GM18858 (cell line): ENCODE measurements around the gene MAPK13.
"Not testable (repeated sequence)": the region's sequence is repeated elsewhere in the genome, so short reads cannot be mapped to it uniquely, and the experiment has no call there.

Source experiments
- ATAC-seq: cut with Tn5 transposase; IDR thresholded peaks from one replicate; pipeline ENCODE4 v1.9.1; 2021; ENCODE audit not compliant: unreplicated experiment

The MAPK13 gene

DNA sequence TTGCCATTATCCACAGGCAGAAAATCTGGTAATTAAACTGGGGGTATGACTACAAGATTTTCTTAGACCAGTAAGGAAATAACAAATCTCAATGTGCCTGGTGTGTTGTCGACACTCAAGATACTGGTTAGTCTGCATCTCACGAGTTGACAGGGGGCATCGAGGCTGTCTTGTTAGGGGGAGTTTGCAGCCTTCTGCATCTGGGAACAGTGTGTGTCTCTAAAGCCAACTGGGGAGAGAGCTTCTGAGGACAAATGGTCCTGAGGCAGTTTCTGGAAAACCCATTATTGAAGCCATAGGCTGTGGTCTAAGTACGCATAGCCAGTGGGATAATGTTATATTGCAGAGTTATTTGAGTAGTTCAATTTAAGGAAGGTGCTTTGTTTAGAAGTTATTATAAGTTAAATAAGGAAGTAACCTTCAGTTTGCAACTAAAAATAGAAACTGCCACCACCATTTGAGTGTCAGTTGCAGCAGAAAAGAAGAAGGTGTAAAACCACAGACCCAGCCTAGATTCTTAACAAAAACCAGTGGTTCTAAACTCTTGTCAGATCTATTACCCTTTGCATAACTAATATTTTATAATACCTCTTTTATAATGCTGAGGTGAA lies 15.4 kb upstream of the MAPK13 start:
- no peak for ATAC-seq

DNA sequence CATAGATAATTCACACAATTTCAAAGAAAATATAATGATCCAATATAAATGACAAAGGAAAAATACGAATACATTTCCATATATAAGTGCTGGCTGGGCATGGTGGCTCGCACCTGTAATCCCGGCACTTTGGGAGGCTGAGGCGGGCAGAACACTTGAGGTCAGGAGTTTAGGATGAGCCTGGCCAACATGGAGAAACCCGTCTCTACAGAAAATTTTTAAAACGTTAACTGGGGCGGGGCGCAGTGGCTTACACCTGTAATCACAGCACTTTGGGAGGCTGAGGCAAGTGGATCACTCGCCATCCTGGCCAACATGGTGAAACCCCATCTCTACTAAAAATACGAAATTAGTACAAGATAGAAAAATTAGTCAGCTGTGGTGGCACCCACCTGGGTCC lies 14.9 kb upstream of the MAPK13 start:
- no peak for ATAC-seq

GRCh38 chr6:36116066-36116864 lies 14.0 kb upstream of the MAPK13 start:
- ATAC-seq: no peak

DNA sequence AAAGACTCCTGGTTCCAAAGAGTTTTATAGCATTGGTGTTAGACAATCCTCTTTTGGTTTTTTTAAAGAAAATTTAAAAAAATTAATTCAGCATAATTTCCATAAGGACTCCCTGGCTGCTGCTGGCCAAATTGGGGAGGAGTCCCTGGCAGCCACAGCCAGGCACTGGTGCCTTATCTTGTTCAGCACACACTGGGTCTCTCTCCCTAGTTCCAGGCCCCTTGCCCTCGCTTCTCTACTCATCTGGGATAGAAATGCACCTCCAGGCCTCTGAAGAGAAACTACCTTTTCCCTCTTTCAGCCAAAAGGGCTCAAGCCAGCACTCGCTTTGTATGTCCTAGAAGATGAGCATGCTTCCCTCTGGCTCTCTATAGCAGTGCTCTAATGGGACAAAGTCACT lies 13.4 kb upstream of the MAPK13 start:
- no peak for ATAC-seq

- ATAC-seq: no peak
Observed at GRCh38 chr6:36117658-36118549, 12.4 kb upstream of the MAPK13 start.

- ATAC-seq: no peak
Observed at GRCh38 chr6:36118550-36119107, 11.7 kb upstream of the MAPK13 start.

DNA sequence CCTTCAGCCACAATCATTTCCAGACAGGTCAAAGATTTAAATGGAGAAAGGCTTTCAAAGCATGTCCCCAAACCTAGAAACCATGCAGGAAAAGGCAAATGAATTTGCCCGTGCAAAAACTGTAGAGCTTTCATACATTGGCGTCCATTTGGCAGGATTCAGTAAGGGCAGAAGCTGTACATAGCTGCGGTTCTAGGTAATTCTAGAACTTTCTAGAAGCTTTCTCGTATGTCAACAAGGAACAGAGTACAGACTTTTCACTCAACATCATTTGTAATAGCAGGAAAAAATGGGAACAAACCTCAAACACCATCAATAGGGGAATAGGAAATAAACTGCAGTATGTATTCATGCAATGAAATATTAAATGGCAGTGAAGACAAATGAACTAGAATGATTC lies 11.1 kb upstream of the MAPK13 start:
- ATAC-seq: no peak

GRCh38 chr6:36120018-36120417 lies 10.3 kb upstream of the MAPK13 start:
- no peak for ATAC-seq

DNA sequence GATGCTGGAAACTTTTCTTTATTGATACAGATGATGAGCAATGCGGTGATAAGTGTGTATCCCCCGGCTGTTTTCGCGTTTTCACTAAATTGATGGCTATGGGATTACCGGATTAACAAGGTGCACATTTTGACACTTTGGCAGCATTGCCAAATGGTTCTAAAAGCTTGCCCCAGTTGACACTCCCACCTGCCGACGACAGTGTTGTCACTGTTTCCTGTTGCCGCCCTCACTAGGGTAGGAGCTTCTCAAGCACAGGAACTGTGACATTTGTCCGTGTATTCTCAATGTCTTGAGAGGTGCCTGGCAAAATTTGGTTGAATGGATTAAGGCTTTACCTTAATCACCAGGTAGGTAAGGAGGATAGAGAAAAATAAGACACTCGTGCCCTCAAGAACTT lies 9.8 kb upstream of the MAPK13 start:
- no peak for ATAC-seq

- no peak for ATAC-seq
Observed at GRCh38 chr6:36120979-36121786, 9.1 kb upstream of the MAPK13 start.

GRCh38 chr6:36121787-36122494 lies 8.4 kb upstream of the MAPK13 start:
- ATAC-seq: no peak

DNA sequence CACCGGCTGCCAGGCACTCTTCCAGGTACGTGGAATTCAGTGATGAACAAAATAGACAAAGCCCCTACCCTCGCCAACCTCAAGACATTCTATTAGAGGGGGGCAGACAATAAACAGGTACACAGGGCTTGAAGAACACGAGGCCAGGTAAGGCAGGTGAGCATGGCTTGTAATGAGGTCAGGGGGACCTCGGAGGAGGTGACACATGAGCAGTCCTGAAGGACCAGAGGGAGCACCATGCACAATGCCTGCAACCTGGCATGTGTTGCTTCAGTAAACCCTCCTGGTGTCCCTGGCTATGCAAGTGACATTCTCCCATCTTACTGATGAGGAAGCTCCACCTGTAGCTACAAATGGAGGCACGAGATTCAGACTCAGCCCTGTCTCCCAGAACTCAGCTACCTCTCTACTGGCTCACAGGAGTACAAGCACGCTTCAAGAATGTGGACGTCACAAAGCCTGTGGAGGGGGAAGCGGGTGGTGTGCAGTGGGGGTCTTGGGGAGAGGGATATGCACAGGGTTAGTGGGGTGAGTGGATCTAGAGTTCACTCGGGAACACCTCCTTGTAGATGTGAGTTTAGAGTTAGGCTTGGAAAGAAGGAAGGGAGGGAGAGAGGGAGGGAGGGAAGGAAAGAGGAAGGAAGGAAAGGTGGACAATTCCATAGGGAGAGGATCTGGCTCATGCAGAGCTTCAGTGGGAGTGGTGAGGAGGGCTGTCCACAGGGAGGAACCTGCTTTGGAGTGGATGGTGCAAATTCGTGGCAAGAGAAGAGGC lies 7.6 kb upstream of the MAPK13 start:
- ATAC-seq: no peak

DNA sequence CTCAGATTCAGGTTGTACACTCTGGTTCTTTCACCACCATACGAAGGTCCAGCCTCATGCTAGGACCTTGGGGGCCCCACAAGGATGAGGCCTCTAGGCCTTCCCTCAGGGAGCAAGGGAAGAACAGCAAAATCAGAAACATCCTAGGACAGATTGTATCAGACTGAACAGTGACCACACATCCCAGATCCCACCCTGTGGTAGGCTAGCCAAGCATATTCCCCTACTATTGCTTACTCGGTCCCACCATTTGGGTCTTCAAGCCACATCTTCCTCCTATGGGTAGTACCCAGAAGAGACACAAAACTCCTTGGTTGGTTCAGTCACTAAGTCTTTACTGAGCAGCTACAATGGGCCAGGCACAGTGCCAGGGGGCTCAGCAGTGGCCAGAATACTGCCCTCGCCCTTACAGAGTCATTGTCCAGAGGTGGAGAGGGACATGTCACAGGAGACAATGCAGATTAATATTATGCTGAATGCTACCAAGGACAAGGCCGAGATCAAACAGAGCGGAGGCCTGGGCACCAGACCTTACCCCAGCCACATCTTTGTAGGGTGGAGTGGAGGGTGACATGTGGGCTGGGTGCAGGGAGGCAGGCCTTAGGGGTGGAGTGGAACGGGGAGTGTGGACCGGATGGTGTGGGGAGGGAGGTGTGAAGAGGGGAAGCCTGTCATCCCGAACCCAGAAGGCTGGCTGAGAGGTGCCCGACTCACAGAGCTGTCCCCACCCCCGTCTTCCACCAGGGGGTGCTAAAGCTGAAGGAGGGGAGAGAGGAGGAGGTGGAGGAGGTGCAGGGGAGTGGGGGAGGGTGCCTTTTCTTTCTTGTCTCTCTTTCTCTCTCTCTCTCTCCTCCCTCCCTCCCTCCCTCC lies 6.8 kb upstream of the MAPK13 start:
- no peak for ATAC-seq

DNA sequence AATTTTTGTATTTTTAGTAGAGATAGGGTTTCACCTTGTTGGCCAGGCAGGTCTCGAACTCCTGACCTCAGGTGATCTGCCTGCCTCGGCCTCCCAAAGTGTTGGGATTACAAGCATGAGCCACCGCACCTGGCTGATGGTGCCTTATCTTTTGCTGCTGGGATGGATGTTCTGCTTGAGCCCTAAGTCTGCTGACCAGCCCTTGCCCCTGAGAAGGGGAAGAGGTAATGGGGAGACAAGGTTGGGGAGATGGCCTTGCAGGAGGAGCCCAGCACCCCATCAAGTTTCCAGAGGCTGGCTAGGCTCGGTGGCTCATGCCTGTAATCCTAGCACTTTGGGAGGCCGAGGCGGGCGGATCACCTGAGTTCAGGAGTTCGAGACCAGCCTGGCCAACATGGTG lies 6.0 kb upstream of the MAPK13 start:
- not testable (repeated sequence) for ATAC-seq

GRCh38 chr6:36124881-36125280 lies 5.4 kb upstream of the MAPK13 start:
- ATAC-seq: no peak

- no peak for ATAC-seq
Observed at GRCh38 chr6:36125575-36125974, 4.7 kb upstream of the MAPK13 start.

GRCh38 chr6:36126121-36126520 lies 4.2 kb upstream of the MAPK13 start:
- no peak for ATAC-seq
